Activated CD8-positive, alpha-beta T cell treated with anti-CD3 and anti-CD28 coated beads, Interleukin-2, amount 10 ng/mL, durations not matched to agents 7 days and 5 days (primary cell): ENCODE results near the gene DDIT3. TPM values are rescaled to one million over a fixed set of nuclear protein-coding genes. Genes with fewer than 3 reads are reported as not detected.
A peak's percentile ranks its signal among the peaks of the same experiment; 100 is the strongest.

Experiments
- ATAC-seq: fragments of 150-1000 bp; cut with Tn5 transposase; one replicate; pipeline ENCODE4 v1.10.0; 2021; ENCODE audit warnings: moderate library complexity
- CTCF ChIA-PET: fragments of 350-600 bp; sonication (Branson Sonifier 250); formaldehyde crosslinking; loops from one replicate; lab custom pipeline; 2021; ENCODE audit warnings: antibody characterized with exemption; lab: Charles Lee
- POLR2A ChIA-PET: fragments of 350-600 bp; sonication (Branson Sonifier 250); formaldehyde crosslinking; loops from one replicate; lab custom pipeline; 2021; ENCODE audit warnings: antibody characterized with exemption; lab: Charles Lee
- DNase-seq: peaks from one replicate; pipeline ENCODE4 v3.0.0-alpha.2; 2020
- H3K27ac Mint-ChIP-seq: one replicate; pipeline ENCODE4 v1.8.0; 2021; ENCODE audit warnings: mild to moderate bottlenecking, mixed read lengths
- H3K27me3 Mint-ChIP-seq: one replicate; pipeline ENCODE4 v1.8.0; 2021; ENCODE audit warnings: low read depth, mixed read lengths
- H3K36me3 Mint-ChIP-seq: one replicate; pipeline ENCODE4 v1.8.0; 2021; ENCODE audit warnings: low read depth, mixed read lengths
- H3K4me1 Mint-ChIP-seq: one replicate; pipeline ENCODE4 v1.8.0; 2021; ENCODE audit warnings: low read depth, mixed read lengths
- H3K4me3 Mint-ChIP-seq: one replicate; pipeline ENCODE4 v1.8.0; 2021; ENCODE audit warnings: mild to moderate bottlenecking, mixed read lengths
- H3K9me3 Mint-ChIP-seq: one replicate; pipeline ENCODE4 v1.8.0; 2022; ENCODE audit warnings: mixed read lengths; ENCODE audit not compliant: insufficient read depth
- total RNA-seq, 2 experiments: library from RNA; stranded (reverse); gene quantifications; one replicate each; pipeline ENCODE4 v1.2.3, GENCODE V29; 2021

The DDIT3 gene
- total RNA-seq, 2 experiments from 2014 or later, result 14.9 to 15.0 TPM

DNA sequence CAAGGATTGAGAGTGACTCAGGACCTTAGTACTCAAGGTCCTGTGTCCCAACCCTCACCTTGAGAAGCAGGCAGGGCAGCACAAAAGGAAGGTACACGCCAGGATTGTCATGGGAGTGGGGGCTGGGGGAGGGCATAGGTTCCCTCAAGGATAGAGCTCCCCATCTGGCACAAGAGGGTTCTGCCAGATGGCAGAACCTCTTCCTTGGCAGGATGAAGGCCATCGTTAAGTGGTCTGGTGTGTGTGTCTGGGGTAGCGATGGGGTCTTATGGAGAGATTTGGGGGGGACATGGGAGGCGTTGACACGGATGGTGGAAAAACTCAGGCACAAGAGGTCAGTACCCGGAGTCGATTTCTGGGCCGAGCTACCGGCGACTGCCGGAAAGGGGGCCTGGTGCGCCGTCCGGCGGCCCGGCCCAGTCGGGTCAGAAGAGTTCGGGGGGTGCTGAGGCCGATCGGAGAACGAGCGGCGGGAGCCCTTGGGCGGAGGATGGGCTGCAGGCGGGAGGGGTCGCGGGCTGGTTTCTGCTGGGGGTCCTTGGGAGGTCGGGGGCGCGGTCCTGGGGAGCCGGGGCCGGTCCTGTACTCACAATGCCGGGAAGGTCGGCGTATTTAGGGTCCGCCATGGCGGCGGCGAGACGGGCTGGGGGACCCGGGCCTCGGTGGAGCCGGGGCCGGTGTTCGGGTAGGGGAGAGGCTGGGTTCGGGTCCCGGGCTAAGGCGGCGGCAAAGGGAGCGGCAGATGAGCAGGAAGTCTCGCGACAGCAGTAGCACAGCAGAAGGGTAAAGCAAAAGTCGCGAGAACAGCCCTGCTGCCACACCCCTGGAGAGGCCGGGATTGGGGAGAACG lies 26.3 kb upstream of the DDIT3 start, which contains the start of gene DCTN2:
Gene DCTN2, minus strand, starts transcription at position 755 of the 850 bp plus-strand sequence. Its CDS starts 129 bp downstream, at position 626.
- CTCF ChIA-PET, result interaction anchor here (0.7 to 2.5 kb wide), 8 partner anchors 9 to 333 kb away, joined by 3 to 16 read pairs (median 5); no protein-coding TSS in a partner anchor
- peak within 1 kb of the TSS; percentile 97 for H3K27ac Mint-ChIP-seq
- POLR2A ChIA-PET, result interaction anchor here (0.6 to 1.8 kb wide), 6 partner anchors 9 to 29 kb away, joined by 3 to 11 read pairs (median 3); partner anchors contain the start of gene DDIT3

DNA sequence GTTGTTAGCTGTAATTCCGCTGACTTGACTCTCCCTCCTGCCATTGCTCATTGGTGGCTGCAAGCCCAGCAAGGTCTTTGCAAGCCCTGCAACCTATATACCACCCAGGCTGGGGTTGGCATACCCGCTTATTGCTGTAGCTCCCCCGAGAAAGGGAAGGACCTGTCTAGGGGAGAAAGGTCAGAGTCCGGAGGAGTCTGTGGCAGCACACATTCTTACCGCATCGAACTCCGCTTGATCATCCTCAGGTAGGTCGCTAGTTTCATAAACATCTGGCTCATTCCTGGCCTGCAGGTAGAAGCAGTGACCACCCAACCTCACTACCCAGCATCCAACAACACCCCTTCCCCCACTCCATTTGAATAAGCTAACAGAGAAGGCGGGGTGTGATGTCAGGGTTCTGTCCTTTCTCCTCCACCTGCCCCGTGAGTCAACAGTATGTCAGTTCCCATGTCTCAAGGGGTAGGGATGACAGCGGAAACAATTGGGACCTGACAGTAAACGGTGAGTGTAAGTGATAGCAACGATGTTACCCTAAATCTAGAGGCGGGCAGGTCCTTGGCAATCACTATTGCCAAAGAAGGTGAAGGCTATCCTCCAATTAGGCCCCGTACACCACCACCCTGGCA lies 25.6 kb upstream of the DDIT3 start:
- Mint-ChIP-seq H3K36me3 (peaks cover 16% of the 10 kb centered on the region), H3K9me3 (no peaks in the 10 kb centered on the region), H3K4me3 (peak overlapping the region; percentile 100), H3K4me1 (peaks cover 52% of the 10 kb centered on the region), H3K27ac (peak overlapping the region; percentile 97), H3K27me3 (peaks cover 9% of the 10 kb centered on the region)
- ChIA-PET POLR2A (interaction anchor here (1.2 to 1.8 kb wide), 2 partner anchors 8 to 26 kb away, joined by 3 to 11 read pairs; partner anchors contain the start of gene DDIT3), CTCF (interaction anchor here (1.4 to 2.5 kb wide), 5 partner anchors 9 to 87 kb away, joined by 4 to 16 read pairs (median 7); no protein-coding TSS in a partner anchor)
- ATAC-seq, result no peak
- DNase-seq, result no peak

More for the DNA sequence above, 26.3 kb upstream of the DDIT3 start, which contains the start of gene DCTN2:
- Mint-ChIP-seq H3K4me1 (peaks cover 53% of the 10 kb centered on the region), H3K4me3 (peak within 1 kb of the TSS; percentile 100), H3K36me3 (peaks cover 13% of the 10 kb centered on the region), H3K9me3 (no peaks in the 10 kb centered on the region), H3K27me3 (peaks cover 9% of the 10 kb centered on the region)
- ATAC-seq (peak; percentile 98), DNase-seq (peak; percentile 98)

DNA sequence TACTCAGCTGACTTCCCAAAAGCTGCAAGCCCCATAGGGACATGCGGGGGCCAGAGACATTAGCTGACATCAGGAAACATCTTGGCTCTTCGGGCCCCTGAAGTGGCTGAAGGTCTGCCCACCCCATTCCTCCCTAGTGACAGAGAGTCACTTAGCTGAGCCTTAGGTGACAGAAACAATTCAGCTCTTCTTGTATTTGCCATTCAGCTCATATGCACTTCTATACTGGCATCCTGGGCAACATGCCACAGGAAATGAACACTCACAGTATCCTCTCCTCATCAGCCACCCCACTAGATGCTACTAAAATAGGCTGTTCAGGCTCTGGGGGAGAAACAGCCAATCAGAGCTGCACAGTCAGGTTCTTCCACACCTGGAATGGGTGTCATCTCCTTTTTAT lies 23.3 kb upstream of the DDIT3 start:
- ChIA-PET POLR2A (interaction anchor here (1.0 to 1.8 kb wide), 2 partner anchors 9 to 20 kb away, joined by 3 to 5 read pairs; no protein-coding TSS in a partner anchor), CTCF (interaction anchor here (1.1 to 1.2 kb wide), 2 partner anchors 19 to 40 kb away, joined by 4 read pairs; no protein-coding TSS in a partner anchor)
- peak overlapping the region; percentile 18 for H3K27ac Mint-ChIP-seq
- peaks cover 2% of the 10 kb centered on the region for H3K27me3 Mint-ChIP-seq
- DNase-seq, result no peak
- peaks cover 36% of the 10 kb centered on the region for H3K4me1 Mint-ChIP-seq
- H3K9me3 Mint-ChIP-seq, result no peaks in the 10 kb centered on the region
- no peak overlapping the region for H3K4me3 Mint-ChIP-seq
- no peak for ATAC-seq
- peaks cover 32% of the 10 kb centered on the region for H3K36me3 Mint-ChIP-seq

DNA sequence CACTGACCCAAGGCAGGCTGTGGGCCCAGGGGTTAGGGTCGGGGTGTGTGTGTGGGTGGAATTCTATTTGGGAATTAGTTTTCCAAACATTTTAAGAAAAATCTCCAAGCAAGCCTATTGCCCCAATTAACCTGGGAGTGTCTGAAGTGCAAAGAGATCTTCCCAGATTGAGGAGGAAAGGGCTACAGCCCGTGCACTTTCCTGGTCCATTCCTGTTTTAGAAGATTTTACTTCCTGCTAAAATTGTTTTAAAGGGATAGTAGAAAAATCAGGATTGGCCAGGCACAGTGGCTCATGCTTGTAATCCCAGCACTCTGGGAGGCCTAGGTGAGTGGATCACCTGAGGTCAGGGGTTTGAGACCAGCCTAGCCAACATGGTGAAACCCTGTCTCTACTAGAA lies 21.4 kb upstream of the DDIT3 start:
- ChIA-PET POLR2A (interaction anchor here (1.2 kb wide), 1 partner anchor 17 kb away, joined by 4 read pairs; no protein-coding TSS in a partner anchor), CTCF (no interaction called here)
- Mint-ChIP-seq H3K4me1 (peaks cover 31% of the 10 kb centered on the region), H3K27me3 (no peaks in the 10 kb centered on the region), H3K27ac (no peak overlapping the region), H3K36me3 (peaks cover 42% of the 10 kb centered on the region), H3K4me3 (no peak overlapping the region), H3K9me3 (no peaks in the 10 kb centered on the region)
- no peak for ATAC-seq
- DNase-seq, result no peak

DNA sequence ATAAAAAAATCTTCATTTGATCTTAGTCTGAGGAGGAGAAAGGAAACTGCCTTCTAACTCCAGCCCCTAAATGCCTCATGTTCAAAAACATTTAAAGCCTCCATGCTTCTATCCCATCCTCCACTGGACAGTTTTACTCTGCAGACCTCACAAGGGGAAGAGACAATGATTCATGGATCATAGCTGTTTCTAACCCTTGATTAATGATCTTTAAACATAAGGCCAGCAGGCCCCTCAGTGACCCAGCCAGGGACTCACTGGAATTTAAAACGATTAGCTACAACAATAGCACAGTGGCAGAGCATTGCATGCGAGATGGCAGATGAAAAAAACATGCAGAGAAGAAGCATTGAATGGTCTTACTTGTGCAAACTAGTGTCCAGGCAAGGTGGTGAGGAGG lies 20.7 kb upstream of the DDIT3 start:
- Mint-ChIP-seq H3K4me1 (peaks cover 28% of the 10 kb centered on the region), H3K4me3 (no peak overlapping the region), H3K27me3 (no peaks in the 10 kb centered on the region), H3K36me3 (peaks cover 41% of the 10 kb centered on the region), H3K27ac (no peak overlapping the region), H3K9me3 (no peaks in the 10 kb centered on the region)
- DNase-seq (no peak), ATAC-seq (no peak)
- POLR2A ChIA-PET, result interaction anchor here (1.2 kb wide), 1 partner anchor 16 kb away, joined by 4 read pairs; no protein-coding TSS in a partner anchor
- CTCF ChIA-PET, result interaction anchor here (1.2 kb wide), 1 partner anchor 83 kb away, joined by 5 read pairs; no protein-coding TSS in a partner anchor

DNA sequence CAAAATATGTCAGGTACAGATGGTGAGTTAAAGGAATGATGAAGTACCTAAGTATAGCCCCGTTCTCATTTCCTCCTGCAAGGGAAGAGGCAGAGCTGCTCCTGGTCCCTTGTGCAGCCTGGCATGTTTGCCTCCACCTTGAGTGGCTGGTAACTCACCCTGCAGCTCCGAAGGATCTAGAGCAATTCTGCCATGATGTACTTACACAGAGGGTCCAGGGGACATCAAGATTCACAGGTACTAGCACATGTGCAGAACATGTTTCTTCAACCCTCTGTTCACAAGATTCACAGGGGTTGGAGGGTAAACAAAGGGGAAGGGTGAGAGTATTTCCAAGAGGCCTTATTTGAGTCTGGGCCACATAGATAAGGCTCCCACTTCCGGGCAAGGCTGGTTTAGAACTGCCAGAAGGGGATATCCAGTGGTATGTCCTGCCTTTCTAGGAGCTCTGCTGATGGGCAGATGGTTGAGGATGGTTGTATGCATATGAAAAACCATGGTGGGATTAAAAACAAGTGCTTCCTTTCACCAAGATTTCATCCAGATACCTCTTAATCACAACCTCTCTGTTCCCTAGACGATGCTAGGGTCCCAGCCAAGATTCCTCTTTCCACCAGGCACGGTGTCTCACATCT lies 18.9 kb upstream of the DDIT3 start:
- ATAC-seq, result no peak
- Mint-ChIP-seq H3K27me3 (no peaks in the 10 kb centered on the region), H3K4me1 (peaks cover 13% of the 10 kb centered on the region), H3K27ac (peak overlapping the region; percentile 22), H3K36me3 (peaks cover 39% of the 10 kb centered on the region), H3K9me3 (no peaks in the 10 kb centered on the region), H3K4me3 (no peak overlapping the region)
- DNase-seq, result no peak
- CTCF ChIA-PET, result interaction anchor here (0.8 to 3.8 kb wide), 6 partner anchors 7 to 87 kb away, joined by 3 to 16 read pairs (median 4); partner anchors contain the start of genes DCTN2 and GLI1
- POLR2A ChIA-PET, result interaction anchor here (1.2 kb wide), 1 partner anchor 14 kb away, joined by 4 read pairs; no protein-coding TSS in a partner anchor

DNA sequence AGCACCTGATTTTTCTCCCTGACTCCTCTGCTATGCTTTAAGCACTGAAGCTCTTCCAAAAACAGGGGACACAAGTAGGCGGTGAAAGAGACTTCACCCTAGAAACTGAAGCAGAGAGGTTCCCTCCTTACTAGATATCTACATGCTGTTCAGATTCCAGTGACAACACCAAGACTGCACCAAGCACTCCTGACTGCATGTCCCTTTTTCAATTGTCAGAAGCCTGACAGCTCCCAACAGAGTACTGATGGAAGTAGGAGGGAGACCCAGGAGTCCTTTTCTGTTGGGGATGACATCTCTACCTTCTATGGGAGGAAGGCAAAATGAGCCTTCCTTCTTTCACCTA lies 16.3 kb upstream of the DDIT3 start:
- H3K4me3 Mint-ChIP-seq, result no peak overlapping the region
- ATAC-seq (no peak), DNase-seq (no peak)
- H3K36me3 Mint-ChIP-seq, result peaks cover 58% of the 10 kb centered on the region
- H3K4me1 Mint-ChIP-seq, result peaks cover 2% of the 10 kb centered on the region
- H3K27ac Mint-ChIP-seq, result no peak overlapping the region
- ChIA-PET POLR2A (interaction anchor here (6.6 kb wide), 1 partner anchor 12 kb away, joined by 29 read pairs; no protein-coding TSS in a partner anchor), CTCF (interaction anchor here (3.8 kb wide), 2 partner anchors 10 to 77 kb away, joined by 12 to 16 read pairs; partner anchors contain the start of genes DCTN2 and GLI1)
- H3K9me3 Mint-ChIP-seq, result no peaks in the 10 kb centered on the region
- no peaks in the 10 kb centered on the region for H3K27me3 Mint-ChIP-seq

DNA sequence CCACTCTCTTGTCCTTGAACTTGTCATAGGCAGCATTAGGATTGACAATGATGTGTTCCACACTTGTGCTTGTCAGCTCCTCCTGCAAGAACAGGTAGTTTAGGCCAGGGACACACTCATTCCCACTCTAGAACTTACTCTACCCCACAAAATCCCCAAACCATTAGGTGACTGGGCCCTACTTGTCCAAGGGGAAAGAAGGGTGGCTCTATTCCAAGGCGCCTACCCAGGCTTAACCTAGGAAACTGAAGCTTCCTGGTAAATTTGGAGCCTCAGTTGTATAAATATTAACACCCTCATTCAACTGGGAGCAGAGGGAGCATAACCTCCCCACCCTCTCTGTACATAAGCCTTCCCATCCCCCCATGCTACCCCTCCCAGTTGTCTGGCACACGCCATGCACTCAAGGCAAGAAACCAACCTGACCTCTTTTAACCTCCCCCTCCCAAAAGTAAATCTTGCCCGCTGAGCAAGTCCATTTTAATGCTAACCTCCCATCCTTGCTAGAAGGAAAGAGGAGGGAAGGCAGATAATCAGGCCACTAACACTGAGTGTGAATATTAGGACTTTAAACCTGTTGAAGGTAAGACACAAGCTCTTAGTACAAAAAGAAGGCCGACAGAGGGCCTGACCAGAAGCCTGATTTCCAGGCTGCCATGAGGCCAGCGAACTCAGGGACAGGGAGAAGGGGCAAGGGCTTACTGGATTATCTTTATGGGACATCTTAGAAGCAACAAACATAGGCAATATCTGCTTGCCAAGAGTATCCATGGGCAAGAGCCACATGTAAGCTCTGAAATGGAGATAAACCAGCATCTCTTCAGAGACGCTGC lies 15.7 kb upstream of the DDIT3 start:
- ChIA-PET POLR2A (interaction anchor here (6.6 kb wide), 1 partner anchor 12 kb away, joined by 29 read pairs; no protein-coding TSS in a partner anchor), CTCF (interaction anchor here (3.8 kb wide), 2 partner anchors 10 to 76 kb away, joined by 12 to 16 read pairs; partner anchors contain the start of genes DCTN2 and GLI1)
- DNase-seq (no peak), ATAC-seq (no peak)
- H3K4me1 Mint-ChIP-seq, result peaks cover 2% of the 10 kb centered on the region
- H3K9me3 Mint-ChIP-seq, result no peaks in the 10 kb centered on the region
- no peaks in the 10 kb centered on the region for H3K27me3 Mint-ChIP-seq
- peak overlapping the region; percentile 4 for H3K27ac Mint-ChIP-seq
- H3K4me3 Mint-ChIP-seq, result no peak overlapping the region
- H3K36me3 Mint-ChIP-seq, result peaks cover 61% of the 10 kb centered on the region

DNA sequence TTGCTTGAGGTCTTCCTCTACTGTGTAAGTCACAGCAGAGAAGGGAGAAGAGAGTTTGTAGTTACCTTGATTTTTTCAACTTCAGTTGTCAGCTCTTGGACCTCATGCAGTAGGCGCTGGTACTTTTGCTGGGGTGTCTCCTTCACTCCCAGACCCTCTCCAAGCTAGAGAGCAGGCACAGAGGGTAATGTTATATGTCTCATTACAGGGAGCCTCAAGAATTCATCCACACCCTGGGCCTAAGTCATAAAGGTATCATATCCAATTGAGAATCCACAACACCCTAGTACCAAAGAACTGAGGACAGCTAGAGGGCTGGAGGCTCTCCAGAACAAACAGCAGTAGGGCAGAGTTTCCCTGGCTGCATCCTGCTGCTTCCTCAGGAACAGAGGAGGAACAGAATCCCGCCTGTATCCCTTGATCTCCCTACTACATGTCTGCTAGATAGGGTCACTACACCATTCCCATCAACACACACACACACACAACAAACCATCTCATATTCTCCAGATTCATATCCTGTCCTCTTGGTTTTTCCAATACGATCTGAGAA lies 14.8 kb upstream of the DDIT3 start:
- H3K9me3 Mint-ChIP-seq, result no peaks in the 10 kb centered on the region
- ChIA-PET CTCF (interaction anchor here (1.3 kb wide), 1 partner anchor 11 kb away, joined by 6 read pairs; no protein-coding TSS in a partner anchor), POLR2A (interaction anchor here (1.9 to 6.6 kb wide), 2 partner anchors 9 to 11 kb away, joined by 5 to 29 read pairs; no protein-coding TSS in a partner anchor)

DNA sequence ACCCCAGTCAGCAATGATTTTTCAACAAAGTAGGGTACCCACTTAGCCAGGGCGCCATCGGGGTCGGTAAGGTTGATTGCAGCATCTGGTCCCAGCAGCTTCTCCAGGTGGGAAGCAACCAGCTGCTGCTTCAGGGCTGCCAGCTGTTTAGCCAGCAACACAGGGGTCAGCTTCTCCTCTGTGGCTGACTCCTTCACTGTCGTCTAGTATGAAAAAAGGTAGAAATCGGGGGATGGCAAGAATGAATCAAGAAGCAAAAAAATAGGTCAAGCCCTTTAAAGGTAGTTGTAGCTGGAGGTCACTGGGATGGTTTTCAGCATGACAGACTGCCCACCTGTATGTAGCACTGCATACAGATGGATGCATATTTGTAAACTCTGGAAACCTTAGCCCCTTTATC lies 13.9 kb upstream of the DDIT3 start:
- no peak for ATAC-seq
- DNase-seq, result no peak
- Mint-ChIP-seq H3K4me3 (no peak overlapping the region), H3K36me3 (peaks cover 60% of the 10 kb centered on the region), H3K27ac (no peak overlapping the region), H3K27me3 (no peaks in the 10 kb centered on the region), H3K4me1 (peaks cover 2% of the 10 kb centered on the region), H3K9me3 (no peaks in the 10 kb centered on the region)
- ChIA-PET CTCF (interaction anchor here (1.3 to 1.6 kb wide), 2 partner anchors 10 to 72 kb away, joined by 3 to 6 read pairs; no protein-coding TSS in a partner anchor), POLR2A (interaction anchor here (1.9 to 6.6 kb wide), 2 partner anchors 10 kb away, joined by 5 to 29 read pairs; no protein-coding TSS in a partner anchor)

More for the DNA sequence above, 14.8 kb upstream of the DDIT3 start:
- Mint-ChIP-seq H3K27ac (no peak overlapping the region), H3K4me1 (peaks cover 2% of the 10 kb centered on the region), H3K4me3 (no peak overlapping the region), H3K27me3 (no peaks in the 10 kb centered on the region), H3K36me3 (peaks cover 55% of the 10 kb centered on the region)
- ATAC-seq (no peak), DNase-seq (no peak)
